ENCODE data around the gene CLBA1. TPM values are rescaled to one million over a fixed set of nuclear protein-coding genes. Genes with fewer than 3 reads are reported as not detected.
"Not testable (repeated sequence)": the region's sequence is repeated elsewhere in the genome, so short reads cannot be mapped to it uniquely, and the experiment has no call there.

Gene CLBA1
- total RNA-seq, 1 donor from 2014 or later: 4.4 TPM

DNA sequence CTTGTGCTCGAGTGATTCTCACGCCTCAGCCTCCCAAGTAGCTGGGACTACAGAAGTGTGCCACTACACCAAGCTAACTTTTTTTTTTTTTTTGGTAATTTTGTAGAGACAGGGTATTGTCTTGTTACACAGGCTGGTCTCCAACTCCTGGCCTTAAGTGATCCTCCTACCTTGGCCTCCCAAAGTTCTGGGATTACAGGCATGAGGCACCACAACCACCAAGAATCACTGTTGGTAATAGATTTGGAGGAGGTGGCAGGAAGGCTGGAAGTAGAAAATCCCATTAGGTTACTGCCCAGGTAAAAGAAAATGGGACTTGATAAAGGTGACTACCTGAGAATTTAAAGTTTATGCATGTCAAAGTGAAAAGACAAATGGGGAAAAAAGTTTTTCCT is 36.7 kb downstream of the CLBA1 start:
- no peak for DNase-seq (ENCODE audit: low read depth in 2 of 2)

GRCh38 chr14:105023144-105023543 is 37.6 kb downstream of the CLBA1 start:
- peak in 1 of 2 donors; percentile 62 for DNase-seq (ENCODE audit: low read depth in 2 of 2)

DNA sequence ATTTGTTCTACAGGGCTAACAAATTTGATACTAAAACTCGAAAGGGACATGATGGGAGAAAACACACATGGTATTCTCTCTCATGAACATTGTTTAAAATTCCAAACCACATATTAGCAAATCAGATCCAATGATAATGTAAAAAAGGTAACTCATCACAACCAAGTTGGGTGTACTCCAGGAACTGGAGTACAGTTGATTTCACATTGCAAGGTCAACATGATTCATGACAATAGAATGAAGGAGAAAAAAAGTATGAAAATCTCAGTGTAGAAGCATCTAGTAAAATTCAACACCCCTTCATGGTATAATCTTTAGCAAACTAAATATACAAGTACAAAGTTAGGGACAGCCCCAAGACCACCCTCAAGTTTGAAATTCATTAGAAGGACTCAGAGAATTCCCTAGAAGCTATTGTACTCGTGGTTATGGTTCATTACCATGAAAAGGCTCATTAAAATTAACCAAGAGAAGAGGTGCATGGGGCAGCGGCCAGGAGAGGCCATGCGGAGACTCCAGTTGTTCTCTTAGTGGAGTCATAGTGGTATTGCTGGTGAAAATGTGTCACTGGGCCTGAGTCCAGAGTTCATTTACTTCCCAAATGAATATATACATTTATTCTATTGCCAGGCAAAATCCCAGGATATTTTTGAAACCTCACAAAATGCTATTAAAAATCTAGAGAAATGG is 38.3 kb downstream of the CLBA1 start:
- no peak for DNase-seq (ENCODE audit: low read depth in 2 of 2)

DNA sequence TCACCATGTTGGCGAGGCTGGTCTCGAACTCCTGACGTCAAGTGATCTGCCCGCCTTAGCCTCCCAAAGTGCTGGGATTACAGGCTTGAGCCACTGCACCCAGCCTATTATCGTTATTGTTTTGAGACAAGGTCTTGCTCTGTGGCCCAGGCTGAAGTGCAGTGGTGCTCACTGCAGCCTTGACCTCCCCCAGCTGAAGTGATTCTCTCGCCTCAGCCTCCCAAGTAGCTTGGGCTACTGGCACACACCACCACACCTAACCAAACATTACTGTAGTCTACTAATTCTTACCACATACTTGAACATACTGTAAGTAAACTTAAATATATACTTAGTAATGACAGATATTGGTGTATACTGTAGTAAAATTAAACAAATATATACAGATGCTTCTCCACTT is 39.8 kb downstream of the CLBA1 start:
- no peak for DNase-seq (ENCODE audit: low read depth in 2 of 2)

DNA sequence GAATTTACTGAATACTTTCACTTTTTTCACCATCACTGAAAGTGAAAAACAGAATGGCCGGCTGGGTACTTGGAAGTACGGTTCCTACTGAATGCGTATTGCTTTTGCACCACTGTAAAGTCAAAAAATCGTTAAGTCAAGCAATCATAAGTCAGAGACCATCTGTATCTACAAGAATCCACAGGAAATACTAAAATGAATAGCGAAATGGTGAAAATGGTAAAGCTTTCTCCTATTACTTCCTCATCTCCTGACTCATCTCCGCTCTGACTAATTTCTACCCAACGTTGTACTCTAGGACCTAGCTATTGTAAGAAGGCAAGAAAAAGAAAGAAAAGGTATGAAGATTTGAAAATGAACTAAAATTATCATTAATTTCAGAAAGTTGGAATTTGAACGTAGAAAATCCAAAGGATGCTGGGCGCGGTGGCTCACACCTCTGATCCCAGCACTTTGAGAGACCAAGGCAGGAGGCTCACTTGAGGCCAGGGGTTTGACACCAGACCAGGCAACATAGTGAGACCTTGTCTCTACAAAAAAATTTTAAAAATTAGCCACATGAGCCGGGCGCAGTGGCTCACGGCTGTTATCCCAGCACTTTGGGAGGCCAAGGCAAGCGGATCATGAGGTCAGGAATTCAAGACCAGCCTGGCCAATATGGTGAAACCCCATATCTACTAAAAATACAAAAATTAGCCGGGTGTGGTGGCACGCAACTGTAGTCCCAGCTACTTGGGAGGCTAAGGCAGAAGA is 40.6 kb downstream of the CLBA1 start:
- DNase-seq (ENCODE audit: low read depth in 2 of 2): peak; percentile 65 to 94

- DNase-seq (ENCODE audit: low read depth in 2 of 2): peak in 1 of 2 donors; percentile 16
Observed at GRCh38 chr14:105026802-105027563, 41.4 kb downstream of the CLBA1 start.

GRCh38 chr14:105027718-105028117 is 42.1 kb downstream of the CLBA1 start:
- DNase-seq (ENCODE audit: low read depth in 2 of 2): not testable (repeated sequence)

- no peak for DNase-seq (ENCODE audit: low read depth in 2 of 2)
Observed at GRCh38 chr14:105028251-105028927, 42.8 kb downstream of the CLBA1 start.

- DNase-seq (ENCODE audit: low read depth in 2 of 2): no peak
Observed at GRCh38 chr14:105029402-105029801, 43.8 kb downstream of the CLBA1 start.

DNA sequence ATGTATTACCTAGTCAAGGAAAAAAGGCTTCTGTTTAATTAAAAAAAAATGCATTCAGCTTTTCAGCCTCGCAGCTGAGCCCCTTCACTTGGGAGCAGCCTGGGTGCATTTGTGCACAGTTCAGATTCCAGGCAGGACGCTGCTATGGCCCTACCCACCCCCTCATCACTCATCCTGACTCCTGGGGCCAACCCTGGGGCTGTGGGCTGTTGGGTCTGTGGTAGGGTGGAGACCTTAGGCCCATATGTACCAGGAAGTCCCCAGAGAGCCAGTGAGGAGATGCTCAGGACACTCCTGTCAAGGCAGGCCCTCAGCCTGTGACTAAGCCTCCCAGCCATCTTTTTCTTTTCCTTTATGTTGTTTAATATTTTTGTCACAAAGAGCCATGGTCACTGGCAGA is 44.6 kb downstream of the CLBA1 start:
- no peak for DNase-seq (ENCODE audit: low read depth in 2 of 2)

DNA sequence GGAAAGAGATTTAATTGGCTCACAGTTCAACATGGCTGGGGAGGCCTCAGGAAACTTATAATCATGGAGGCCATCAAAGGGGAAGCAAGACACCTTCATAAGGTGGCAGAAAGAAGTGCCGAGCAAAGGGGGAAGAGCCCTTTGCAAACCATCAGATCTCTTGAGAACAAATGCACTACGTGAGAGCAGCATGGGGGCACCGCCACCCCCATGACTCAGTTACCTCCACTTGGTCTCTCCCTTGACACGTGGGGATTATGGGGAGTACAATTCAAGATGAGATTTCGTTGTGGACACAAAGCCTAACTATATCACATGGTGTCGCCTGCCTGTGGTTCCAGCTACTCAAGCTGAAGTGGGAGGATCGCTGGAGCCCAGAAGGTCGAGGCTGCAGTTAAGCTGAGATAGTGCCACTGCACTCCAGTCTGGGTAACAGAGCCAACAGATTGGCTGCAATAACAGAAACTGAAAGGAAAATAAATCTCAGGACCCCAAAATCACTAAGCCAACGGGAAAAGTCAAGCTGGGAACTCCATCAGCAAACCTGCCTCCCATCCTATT is 45.3 kb downstream of the CLBA1 start:
- DNase-seq (ENCODE audit: low read depth in 2 of 2): no peak

DNA sequence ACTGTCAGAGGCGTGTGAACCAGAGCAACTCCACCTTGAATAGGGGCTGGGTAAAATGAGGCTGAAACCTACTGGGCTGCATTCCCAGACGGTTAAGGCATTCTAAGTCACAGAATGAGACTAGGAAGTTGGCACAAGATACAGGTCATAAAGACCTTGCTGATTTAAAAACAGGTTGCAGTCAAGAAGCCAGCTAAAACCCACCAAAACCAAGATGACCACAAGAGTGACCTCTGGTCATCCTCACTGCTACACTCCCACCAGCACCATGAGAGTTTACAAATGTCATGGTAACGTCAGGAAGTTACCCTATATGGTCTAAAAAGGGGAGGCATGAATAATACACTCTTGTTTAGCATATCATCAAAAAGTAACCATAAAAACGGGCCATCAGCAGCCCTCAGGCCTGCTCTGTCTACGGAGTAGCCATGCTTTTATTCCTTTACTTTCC is 46.9 kb downstream of the CLBA1 start:
- DNase-seq (ENCODE audit: low read depth in 2 of 2): not testable (repeated sequence)

DNA sequence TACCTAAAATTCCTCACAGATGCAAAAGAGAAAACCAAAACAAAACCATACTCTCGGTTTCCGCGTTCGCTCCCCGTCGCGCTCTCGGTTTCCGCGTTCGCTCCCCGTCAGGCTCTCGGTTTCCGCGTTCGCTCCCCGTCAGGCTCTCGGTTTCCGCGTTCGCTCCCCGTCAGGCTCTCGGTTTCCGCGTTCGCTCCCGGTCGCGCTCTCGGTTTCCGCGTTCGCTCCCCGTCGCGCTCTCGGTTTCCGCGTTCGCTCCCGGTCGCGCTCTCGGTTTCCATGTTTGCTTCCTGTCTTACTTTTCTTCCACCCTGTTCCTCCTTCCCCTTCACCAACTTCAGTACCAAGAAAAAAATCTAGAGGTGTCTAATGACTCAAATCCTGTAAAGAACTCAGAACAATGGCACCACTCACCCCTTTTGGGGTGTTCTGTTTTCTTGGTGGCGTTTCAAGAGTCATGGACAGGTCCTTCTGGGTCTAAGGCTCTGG is 47.9 kb downstream of the CLBA1 start:
- DNase-seq (ENCODE audit: low read depth in 2 of 2): not testable (repeated sequence)

- DNase-seq (ENCODE audit: low read depth in 2 of 2): no peak
Observed at GRCh38 chr14:105034315-105035039, 48.9 kb downstream of the CLBA1 start.

DNA sequence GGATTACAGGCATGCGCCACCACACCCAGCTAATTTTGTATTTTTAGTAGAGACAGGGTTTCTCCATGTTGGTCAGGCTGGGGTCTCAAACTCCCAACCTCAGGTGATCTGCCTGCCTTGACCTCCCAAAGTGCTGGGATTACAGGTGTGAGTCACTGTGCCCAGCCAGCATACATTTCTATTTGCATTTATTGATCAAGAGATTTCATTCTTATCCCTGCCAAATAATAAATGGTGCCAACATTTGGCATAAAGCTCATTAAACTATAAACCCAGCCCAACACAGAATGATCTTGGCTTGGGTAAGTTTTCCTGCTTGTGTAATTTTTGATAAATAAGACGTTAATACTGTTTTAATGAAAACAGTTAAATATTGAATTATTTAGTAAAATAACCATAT is 50.0 kb downstream of the CLBA1 start:
- not testable (repeated sequence) for DNase-seq (ENCODE audit: low read depth in 2 of 2)

- DNase-seq (ENCODE audit: low read depth in 2 of 2): no peak
Observed at GRCh38 chr14:105039458-105040205, 54.0 kb downstream of the CLBA1 start.

DNA sequence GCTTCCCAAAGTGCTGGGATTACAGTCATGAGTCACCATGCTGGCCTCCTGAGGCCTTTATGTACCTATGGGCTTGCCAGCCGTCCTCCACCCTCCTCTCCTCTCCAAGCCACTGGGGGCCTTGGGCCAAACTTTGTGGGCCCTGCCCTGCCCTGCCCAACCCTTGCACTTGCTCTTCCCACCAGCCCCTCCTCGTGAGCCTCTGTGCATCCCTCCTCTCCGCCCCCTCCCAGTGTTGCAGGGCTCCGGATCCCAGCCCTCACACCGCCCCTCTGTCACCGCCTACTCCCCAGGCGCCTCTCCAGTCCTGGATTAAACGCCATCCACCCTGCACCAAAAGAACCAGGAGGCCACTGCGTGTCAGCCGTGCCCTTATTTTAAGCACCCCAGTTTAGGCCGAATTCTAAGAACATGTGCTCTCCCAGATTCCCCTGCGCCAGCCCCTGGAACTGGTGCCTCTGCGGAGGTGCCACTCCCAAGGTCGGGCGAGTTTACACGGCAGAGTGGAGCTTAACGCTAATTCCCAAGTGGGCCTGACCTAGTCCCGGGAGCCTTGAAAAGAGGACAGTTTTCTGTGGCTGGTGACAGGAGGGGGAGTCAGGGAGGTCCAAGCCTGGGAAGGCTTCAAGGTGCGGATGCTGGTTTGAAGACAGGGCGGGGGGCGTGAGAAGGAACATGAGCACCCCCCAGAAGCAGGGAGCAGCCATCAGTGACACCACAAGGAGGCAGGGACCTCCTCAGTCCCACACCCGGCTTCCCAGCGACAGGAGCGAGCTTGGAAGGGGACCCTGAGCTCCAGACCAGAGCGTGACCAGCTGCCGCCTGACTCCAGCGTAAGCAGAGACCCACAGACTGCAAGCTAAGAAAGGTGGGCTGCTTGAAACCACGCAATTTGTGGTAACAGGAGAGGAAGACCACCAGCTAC is 56.5 kb downstream of the CLBA1 start:
- DNase-seq (ENCODE audit: low read depth in 2 of 2): no peak

DNA sequence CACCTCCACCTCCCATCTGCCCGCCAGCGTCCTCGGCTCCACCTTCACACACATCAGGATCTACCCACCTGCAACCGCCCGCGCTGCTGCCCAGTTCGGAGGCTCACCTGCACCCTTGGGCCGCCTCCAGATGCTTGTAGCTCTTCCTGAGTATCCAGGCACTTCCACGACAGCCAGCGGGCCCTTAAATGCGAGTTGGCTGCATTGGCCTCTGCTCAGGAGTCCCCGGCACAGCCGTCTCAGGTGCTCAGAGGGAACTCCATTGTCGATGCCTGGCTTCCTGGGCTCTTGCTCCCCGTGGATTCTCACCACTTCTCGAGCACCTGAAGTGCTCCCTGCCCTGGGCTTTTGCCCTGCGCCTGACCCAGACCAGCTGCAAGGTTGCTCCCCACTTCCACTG is 57.2 kb downstream of the CLBA1 start:
- no peak for DNase-seq (ENCODE audit: low read depth in 2 of 2)

GRCh38 chr14:105043641-105044040 is 58.1 kb downstream of the CLBA1 start:
- DNase-seq (ENCODE audit: low read depth in 2 of 2): no peak

Measured in dermis microvascular lymphatic vessel endothelial cell (primary cell).